Measurements from ENCODE around the gene NANOS3. TPM values are rescaled to one million over a fixed set of nuclear protein-coding genes. Genes with fewer than 3 reads are reported as not detected.
A peak's percentile ranks its signal among the peaks of the same experiment; 100 is the strongest.

The NANOS3 gene
- total and polyA plus RNA-seq, 2 of the 13 experiments (the other 11 are each of a cell fraction or from before 2014, with no cell fraction given) = 0.21 TPM; not detected in 1

- TF ChIP-seq TFE3 (CRISPR knock-in tag; IDR thresholded peaks at IDR 0.05) = peak; percentile 18
- TF ChIP-seq KLF16 (CRISPR knock-in tag; IDR thresholded peaks at IDR 0.05) = peak in 1 of 2 experiments; percentile 43; a peak in 1 of 4 replicates
- TF ChIP-seq ZNF619 (CRISPR knock-in tag; IDR thresholded peaks at IDR 0.05) = peak; percentile 35; the same call in 1 of the 2 replicates
- peak; percentile 42 for TF ChIP-seq MED8 (CRISPR knock-in tag; IDR thresholded peaks at IDR 0.05; ENCODE audit: insufficient replicate concordance)
- no peak for TF ChIP-seq ZNF713 (CRISPR knock-in tag; IDR thresholded peaks at IDR 0.05)
- no peak for TF ChIP-seq CC2D1A (CRISPR knock-in tag; IDR thresholded peaks at IDR 0.05)
- peak; percentile 17; the same call in 1 of the 2 replicates for TF ChIP-seq NR2C2 (CRISPR knock-in tag; IDR thresholded peaks at IDR 0.05; ENCODE audit: borderline replicate concordance)
- peak; percentile 82 for TF ChIP-seq SKI (IDR thresholded peaks at IDR 0.05; ENCODE audit: partially characterized antibody)
- no peak for TF ChIP-seq ZUFSP (CRISPR knock-in tag; IDR thresholded peaks at IDR 0.05; ENCODE audit: borderline replicate concordance)
- TF ChIP-seq ZNF501 (CRISPR knock-in tag; IDR thresholded peaks at IDR 0.05) = peak; percentile 31; the same call in 1 of the 2 replicates
- TF ChIP-seq GMEB2 (CRISPR knock-in tag; IDR thresholded peaks at IDR 0.05; ENCODE audit: low read depth) = no peak
- peak; percentile 79; the same call in 1 of the 2 replicates for TF ChIP-seq MTERF4 (CRISPR knock-in tag; IDR thresholded peaks at IDR 0.05)
- TF ChIP-seq GPN1 (CRISPR knock-in tag; IDR thresholded peaks at IDR 0.05; ENCODE audit: borderline replicate concordance) = no peak
- peak; percentile 52; the same call in 1 of the 2 replicates for TF ChIP-seq ZNF580 (CRISPR knock-in tag; IDR thresholded peaks at IDR 0.05; ENCODE audit: borderline replicate concordance, low read depth)
- peak; percentile 87; the same call in 2 of the 3 replicates for TF ChIP-seq MXI1 (IDR thresholded peaks at IDR 0.05; ENCODE audit: borderline replicate concordance, low read depth, low read length)
- TF ChIP-seq POLR2G (IDR thresholded peaks at IDR 0.05; ENCODE audit: low read depth, low read length) = peak; percentile 59
- TF ChIP-seq ZNF33B (CRISPR knock-in tag; IDR thresholded peaks at IDR 0.05) = no peak
- TF ChIP-seq RCOR2 (CRISPR knock-in tag; IDR thresholded peaks at IDR 0.05) = peak; percentile 58; the same call in 1 of the 2 replicates
- 0 out of 2 replicates have a peak, but pooled peaks have one; percentile 2 for TF ChIP-seq CEBPG (CRISPR knock-in tag; IDR thresholded peaks at IDR 0.05)
- TF ChIP-seq KDM6A (CRISPR knock-in tag; IDR thresholded peaks at IDR 0.05; ENCODE audit: low read depth) = peak; percentile 16; the same call in 1 of the 2 replicates
- peak; percentile 95 for TF ChIP-seq ZNF740 (CRISPR knock-in tag; IDR thresholded peaks at IDR 0.05)
- peak; percentile 61; the same call in 1 of the 2 replicates for TF ChIP-seq ZNF124 (CRISPR knock-in tag; IDR thresholded peaks at IDR 0.05)
- TF ChIP-seq GATAD2A (CRISPR knock-in tag; IDR thresholded peaks at IDR 0.05) = peak; percentile 63
- 0 out of 2 replicates have a peak, but pooled peaks have one; percentile 25 for TF ChIP-seq PITX1 (CRISPR knock-in tag; IDR thresholded peaks at IDR 0.05)
Observed at GRCh38 chr19:13846557-13847406, 30.2 kb upstream of the NANOS3 start (continued).

Measured in HepG2 (cell line).